ENCODE data around the gene CTBP2.
A peak's percentile ranks its signal among the peaks of the same experiment; 100 is the strongest.

GRCh38 chr10:125160856-125161706, 718 bp upstream of the CTBP2 start:
- TF ChIP-seq CTCF (IDR thresholded peaks at IDR 0.05 in 8 of 11, conservative IDR thresholded peaks at IDR 0.05 in 3 of 11) (peak in 7 of 11 experiments; percentile 25 to 67 (median 46)), POLR2A (IDR thresholded peaks at IDR 0.05) (no peak), POLR2AphosphoS5 (IDR thresholded peaks at IDR 0.05) (peak in 2 of 3 donors; percentile 46 to 65)

Data from spleen (tissue), 7 donors.